NCI-H128 (cell line): Measurements from ENCODE around the gene ARL9.
A peak's percentile ranks its signal among the peaks of the same experiment; 100 is the strongest.
"Not testable (repeated sequence)": the region's sequence is repeated elsewhere in the genome, so short reads cannot be mapped to it uniquely, and the experiment has no call there.

Experiments used
- DNase-seq: peaks from one replicate; lab custom pipeline; 2025; ENCODE audit not compliant: unreplicated experiment; lab: John Stamatoyannopoulos, UW

The ARL9 gene

DNA sequence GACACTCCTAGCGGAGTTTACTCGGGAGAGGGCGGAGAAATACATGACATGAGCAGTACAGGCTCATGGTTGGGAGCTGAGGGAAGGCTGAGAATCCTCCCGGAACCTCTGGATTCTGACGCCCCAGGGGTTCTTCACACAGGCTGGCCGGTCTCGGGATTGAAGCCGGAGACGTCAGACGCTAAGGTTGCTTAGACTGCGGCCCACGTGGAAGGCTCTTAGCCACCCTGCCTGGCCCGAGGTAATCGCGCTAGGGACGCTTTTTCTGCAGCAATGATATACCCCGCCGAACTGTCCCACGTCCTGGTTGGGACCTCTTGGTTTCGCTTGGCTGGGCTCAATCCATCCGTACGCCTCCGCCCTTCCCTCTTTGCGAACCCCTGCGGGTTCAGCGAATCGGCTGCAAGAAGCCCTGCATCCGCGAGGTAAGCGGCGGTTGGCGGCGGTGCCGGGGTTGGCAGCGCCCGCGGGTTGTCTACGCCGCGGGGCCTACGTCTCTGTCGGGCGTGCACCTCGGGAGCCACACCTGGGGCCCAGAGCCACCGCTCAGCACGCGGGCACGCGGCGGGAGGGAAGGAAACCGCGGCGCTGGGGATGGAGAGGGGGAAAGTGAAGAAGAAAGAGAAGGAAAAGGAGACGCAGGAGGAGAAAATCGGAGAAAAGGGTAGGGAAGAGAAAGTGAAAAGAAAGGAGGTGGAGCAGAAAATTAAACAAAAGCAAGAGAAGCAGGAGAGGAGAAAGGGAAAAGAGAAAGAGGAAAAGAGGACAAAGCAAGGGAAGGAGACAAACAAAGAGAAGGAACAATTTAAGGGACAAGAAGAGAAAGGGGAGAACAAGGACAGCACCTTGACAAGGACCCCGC, at the start of gene ARL9:
ARL9 (plus strand) TSS at position 523 of the 862 bp plus-strand sequence; CDS start at position 595, 72 bp downstream.
- DNase-seq: no peak

DNA sequence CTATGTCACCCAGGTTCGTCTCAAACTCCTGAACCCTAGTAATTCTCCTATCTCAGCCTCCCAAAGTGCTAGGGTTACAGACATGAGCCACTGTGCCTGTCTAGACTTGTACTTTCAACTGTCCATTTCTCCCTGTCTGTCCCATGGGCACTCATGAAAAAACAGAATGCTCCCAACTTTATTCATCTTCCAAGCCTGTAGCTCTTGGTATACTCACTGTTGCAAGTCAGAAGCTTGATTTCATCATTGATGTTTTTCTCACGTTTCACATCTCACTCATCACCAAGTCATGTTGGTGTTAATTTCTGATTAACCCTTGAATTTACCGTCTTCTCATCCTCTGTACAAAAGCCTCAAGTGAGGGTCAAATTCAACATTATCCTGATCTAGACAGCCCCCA, 45.5 kb upstream of the ARL9 start:
- DNase-seq: no peak

DNA sequence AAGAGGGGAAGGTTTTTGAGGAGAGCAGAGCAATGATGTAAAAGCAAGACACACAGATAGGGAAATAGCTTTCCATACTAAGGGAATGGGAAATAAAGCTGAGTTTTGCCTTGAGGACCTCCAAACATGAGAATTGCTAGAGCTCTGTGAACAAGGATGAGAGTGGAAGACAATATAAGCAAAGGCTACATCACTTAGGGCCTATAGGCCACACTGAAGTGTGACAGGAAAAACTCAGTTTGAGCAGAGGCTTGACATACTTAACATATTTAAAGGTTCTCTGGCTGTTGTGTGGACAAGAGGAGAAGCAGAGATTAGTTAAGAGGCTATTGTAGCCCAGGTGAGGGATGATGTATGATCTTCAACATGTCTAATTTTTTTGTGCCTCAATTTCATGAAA, 43.4 kb upstream of the ARL9 start:
- no peak for DNase-seq

- DNase-seq: no peak
These were observed 41.9 kb upstream of the ARL9 start for GRCh38 chr4:56463711-56464110.

DNA sequence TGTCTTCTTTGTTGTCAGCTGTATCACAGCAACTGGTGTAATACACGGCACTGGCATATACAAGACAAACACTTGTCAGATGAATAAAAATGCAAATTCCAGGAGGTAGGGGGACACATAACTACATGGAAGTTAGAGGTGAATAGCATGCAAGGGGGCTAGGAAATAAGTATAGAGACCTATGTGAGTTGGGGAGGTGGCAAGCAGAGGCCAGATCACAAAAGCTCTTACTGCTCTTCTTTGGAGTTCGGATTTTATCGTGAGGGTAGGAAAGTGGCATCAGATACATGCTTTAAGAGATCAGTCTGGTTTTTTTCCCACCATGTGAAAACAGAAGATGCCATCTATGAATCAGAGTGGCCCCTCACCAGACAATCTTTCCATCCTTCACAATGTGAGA, 41.0 kb upstream of the ARL9 start:
- no peak for DNase-seq

DNA sequence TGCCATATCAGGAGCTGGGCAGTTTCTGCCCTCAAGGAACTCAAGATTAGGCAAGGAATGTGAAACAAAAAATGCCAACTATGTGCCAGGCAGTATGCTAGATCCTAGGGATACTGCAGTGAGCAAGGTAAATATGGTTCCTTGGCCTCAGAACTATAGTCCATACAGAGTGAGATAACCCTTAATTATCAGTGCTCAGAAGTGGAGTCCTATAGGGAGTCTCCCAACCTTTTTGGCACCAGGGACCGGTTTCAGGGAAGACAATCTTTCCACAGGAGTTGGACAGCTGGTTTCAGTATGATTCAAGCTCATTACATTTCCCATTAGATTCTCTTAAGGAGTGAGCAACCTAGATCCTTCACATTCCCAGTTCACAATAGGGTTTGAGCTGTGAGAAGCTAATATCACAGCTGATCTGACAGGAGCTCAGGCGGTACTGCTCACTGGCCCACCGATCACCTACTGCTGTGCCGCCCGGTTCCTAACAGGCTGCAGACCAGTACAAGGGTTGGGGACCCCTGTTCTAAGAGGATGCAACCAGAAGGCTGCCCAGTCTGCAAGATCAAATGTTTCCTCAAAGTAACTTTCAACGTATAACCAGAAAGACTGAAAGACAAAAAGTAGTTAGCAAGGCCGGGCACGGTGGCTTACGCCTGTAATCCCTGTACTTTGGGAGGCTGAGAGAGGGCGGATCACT, 39.8 kb upstream of the ARL9 start:
- DNase-seq: no peak

GRCh38 chr4:56466296-56466761, 39.3 kb upstream of the ARL9 start:
- DNase-seq: not testable (repeated sequence)

DNA sequence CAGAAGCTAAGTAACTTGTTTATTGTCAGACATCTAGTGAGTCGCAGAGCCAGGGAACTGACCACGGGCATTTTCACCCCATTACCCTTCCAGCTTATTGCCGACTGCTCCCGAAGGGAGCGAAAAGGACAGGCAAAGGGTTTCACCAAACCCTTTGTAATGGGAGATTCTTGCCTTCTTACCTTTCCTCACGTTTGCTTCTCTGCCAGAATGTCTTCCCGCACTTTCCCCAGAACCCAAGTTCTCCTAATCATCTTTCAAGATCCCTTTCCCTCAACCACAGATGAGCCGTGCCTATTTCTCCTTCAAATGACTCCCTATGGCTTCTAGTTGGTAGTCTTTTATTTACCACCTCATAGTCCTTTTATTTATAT, 38.7 kb upstream of the ARL9 start:
- no peak for DNase-seq

DNA sequence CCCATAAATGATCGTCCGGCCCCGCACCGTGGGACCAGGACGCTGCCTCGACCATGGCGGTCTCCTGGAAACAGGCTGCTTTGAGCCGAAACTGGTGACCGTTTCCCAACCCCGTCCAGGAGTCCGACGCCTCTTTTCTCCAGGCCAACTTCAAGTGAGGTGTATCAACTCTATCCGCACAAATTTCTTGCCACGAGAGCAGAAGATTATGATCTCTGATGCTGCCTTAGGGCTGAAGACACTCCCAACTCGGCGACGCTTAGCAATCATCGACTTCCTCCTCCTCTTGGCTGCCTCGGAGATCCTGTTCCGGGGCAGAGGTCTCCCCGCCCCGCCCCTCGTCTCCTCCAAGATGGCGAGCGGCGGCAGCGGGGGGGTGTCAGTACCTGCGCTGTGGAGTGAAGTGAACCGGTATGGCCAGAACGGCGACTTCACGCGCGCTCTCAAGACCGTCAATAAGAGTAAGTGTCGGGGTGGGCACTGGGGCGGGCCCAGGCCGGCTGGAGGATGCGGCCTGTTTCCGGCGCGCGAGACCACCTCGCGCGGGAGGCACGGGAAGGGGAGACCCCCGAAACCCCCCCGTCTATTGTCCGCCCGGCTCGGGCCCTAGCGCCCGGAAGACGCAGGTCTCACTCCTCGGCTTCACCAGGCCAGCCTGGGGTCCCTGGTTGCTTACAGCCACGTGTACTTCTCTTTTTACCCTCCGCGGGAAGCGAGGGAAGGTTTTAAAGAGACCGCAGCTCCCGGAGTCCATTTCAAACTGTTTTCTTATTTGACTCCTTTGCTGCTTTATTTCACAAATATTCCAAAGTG, 38.1 kb upstream of the ARL9 start, which contains the start of gene SRP72:
SRP72 (plus strand) TSS at position 334 of the 813 bp plus-strand sequence; CDS start at position 353, 19 bp downstream.
- peak; percentile 39 for DNase-seq

GRCh38 chr4:56468097-56468422, 37.5 kb upstream of the ARL9 start:
- DNase-seq: no peak

GRCh38 chr4:56469489-56470210, 35.9 kb upstream of the ARL9 start:
- DNase-seq: no peak

- DNase-seq: no peak
These were observed 29.7 kb upstream of the ARL9 start for GRCh38 chr4:56475917-56476316.

- DNase-seq: no peak
These were observed 28.3 kb upstream of the ARL9 start for GRCh38 chr4:56477192-56477702.

DNA sequence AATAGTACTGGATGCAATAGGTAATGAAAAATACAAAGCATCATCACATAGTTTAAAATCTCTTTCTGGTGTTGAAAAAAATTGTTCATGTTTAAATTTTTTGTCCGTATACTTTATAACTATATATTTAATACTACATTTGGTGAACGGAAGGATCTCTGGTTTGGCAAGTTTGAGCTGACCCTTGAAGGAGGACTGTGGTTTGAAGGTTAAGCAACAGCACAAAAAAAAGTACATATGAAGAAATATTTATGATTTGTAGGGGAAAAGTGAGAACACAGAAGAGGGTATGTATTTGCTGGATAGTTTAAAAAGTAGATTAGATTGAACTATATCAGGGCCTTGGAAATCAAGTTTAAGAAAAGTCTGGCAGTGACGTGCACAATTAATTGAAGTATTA, 24.9 kb upstream of the ARL9 start:
- DNase-seq: no peak

DNA sequence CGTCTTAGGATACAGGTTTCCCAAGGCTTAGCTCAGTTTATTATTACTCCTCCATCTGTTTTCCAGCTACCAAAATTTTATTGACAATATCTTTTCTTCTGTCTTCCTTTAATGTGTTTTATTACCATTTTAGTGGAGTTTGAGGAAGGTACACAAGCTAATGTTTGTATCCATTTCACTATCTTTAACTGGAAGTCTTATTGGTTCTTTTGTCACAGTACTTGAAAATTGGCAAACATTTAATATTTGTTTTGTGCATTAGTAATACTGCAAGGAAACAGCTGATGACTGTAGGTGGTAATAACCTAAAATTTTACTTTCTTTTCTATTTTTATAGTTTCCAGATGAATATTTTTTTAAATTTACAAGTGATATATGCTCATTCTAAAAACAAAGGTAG, 9.3 kb upstream of the ARL9 start:
- no peak for DNase-seq

- DNase-seq: no peak
These were observed 5.5 kb downstream of the ARL9 start for GRCh38 chr4:56511098-56511497.

- no peak for DNase-seq
These were observed 6.6 kb downstream of the ARL9 start for GRCh38 chr4:56512166-56512565.

GRCh38 chr4:56513517-56513916, 7.9 kb downstream of the ARL9 start:
- DNase-seq: no peak

GRCh38 chr4:56530269-56531148, 24.9 kb downstream of the ARL9 start:
- peak; percentile 23 for DNase-seq
